Right kidney (tissue), 1 donor: ENCODE data around the gene BHMT2.

Experiments used
- DNase-seq: peaks from one replicate; pipeline ENCODE4 v3.0.0-alpha.2; 2016

BHMT2 gene

DNA sequence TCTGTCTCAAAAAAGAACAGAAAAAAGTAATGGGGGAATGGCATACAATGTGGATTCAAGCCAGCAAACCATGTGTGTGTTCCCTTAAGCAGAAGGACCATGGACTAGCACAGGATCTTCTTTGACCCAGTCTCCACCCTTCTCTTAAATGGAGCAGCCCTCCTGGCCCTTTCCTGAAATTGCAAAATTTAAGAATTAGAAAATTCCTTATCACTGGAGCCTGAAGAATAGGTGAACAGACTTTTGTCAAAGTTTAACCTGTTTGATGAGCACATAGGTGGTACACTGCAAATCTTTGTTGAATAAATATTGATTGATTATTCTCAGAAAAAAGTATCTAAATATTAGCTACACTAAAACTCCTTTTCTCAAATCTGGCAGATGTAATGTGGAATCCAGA, 12.7 kb upstream of the BHMT2 start:
- DNase-seq, result no peak

DNA sequence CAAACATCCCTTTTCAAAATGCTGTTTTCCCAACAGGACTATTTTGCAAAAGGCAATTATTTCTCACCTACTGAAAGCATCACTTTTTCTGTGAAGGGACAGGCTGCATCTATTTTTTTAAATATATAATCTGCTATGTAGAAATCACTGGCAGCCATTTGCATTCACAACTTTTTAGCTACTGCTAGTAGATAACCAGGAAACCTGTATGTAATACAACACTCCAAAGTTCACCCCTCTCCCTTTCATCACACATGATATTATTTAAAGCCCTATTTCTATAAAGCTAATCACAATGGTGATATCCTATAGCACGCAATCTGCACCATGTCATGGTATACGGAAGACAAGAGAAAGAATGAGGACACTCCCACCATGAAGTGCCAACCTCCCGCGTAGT, 9.9 kb upstream of the BHMT2 start:
- DNase-seq, result no peak

DNA sequence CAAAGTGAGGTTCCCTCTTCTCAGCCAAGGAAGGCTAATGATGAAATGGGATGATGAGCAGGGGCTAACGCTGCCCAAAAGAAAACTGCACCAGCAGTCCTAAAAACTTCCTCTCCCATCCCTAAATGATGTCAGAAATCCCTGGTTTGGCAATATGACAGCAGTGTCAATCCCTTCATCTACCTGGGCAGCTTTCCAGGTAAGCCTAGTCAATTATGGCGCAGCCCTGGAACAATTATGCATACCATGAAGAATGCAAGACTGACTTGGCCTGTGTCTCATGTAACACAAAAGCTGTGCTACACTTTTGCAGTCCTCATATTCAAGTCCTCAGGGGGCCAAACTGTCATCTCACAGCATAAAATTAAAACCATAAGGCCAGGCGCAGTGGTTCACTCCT, 7.1 kb upstream of the BHMT2 start:
- DNase-seq, result no peak

DNA sequence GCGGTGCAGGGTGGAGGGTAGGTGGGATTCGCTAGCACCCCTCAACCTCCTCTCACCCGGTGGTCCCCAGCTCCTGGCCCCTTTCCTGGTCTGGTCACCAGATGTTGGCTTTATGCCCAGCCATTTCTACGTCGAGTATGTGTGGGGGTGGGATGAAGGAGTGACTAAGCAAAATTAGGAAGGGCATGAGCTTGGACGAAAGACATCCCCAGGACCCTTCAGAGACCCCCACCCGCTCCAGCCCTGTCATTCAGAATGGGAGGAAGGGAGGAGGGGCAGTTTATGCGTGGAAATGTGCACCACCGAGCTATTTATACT, 742 bp downstream of the BHMT2 start:
- DNase-seq, result no peak

DNA sequence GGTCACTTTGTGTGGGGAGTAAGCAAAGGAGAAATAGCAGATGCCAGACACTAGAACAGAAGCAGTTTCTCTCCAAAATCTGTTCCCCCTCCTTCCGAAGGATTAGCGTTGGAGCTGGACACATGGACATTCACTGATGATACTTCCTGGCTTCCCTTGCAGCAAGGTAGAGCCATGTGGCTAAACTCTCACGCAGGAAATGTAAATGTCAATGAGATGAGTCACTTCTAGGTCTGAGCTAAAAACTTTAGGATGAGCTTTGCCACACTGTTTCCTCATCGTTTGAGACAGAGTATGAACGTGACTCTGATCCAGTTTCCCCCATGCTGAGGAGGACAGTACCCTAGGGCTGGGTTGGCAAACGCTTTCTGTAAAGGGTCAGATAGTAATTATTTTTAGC, 5.1 kb downstream of the BHMT2 start:
- DNase-seq, result no peak

DNA sequence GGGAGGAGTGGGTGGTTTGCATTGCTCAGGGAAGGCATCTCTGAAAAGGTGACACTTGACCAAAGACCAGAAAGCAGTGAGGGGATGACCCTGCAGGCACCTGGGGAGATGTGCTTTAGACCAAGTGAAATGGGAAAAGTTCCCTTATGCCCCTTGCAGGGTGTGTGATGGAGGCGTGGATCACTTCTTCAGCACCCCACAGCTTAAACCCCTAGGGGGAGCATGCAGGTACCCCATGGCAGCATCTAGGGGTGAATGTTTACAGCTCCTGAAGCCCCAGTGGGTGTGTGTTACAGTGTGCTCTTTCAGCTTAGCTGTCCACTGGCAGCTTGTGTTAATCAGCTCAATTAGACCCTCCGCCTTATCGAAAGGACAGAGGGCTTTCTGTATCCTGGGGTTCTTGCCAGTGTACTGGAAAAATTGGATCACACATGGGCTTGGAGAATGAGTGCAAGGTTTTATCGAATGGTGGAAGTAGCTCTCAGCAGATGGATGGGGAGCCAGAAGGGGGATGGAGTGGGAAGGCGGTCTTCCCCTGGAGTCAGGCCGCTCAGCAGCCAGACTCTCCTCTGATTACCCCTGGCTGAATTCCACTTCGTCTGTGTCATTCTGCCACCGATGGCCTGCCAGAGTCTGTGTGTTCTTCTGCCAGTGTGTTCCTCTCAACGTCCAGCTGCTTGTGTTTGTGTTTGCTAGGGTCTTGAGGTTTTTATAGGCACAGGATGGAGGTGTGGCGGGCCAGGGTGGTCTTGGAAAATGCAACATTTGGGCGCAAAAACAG, 6.3 kb downstream of the BHMT2 start:
- DNase-seq, result no peak

DNA sequence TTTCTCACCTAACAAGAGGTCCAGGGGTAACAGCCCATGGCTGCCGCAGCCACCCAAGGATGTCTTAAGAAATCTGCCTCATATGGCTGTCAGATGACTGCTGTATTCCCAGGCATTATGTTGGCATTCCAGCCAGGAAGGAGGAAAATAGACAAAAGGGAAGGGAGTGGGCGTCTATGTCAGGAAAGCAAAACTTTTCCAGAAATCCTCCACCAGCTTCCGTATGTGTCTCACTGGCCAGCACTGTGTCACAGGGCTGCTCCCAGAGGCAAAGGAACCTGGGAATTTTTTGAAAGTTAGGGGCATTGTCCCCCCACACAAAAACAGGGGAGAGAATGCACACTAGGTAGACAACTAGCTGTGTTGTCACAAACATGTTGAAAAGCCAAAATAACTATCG, 7.3 kb downstream of the BHMT2 start:
- DNase-seq, result no peak

DNA sequence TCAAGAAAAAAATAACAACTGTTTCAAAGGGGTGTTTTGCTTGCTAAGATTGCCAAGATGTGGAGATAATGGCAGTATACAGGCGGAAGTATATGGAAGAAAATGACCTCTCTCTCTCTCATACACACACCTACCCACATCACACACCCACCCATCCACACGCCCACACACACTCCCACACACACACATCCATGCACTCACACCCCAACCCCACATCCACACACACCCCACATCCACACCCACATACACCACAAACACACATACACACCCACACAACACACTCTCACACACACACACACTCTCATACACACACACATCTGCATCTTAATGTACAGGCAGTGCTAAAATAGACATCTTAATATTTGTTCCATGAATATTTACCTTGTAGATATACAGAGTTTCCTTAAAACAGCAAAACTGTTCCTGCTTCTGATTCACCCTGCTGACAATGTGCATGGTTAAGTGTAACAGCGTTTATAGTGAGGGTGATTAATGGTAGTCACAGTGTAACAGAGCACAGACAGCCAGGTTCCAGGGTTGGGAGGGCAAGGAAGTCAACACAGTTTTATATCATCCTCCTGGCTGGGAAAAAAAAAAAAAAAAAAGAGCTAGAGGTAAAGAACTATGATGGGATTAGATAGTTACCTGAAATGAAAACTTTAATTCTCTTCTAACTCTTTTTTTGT, 8.3 kb downstream of the BHMT2 start:
- no peak for DNase-seq

DNA sequence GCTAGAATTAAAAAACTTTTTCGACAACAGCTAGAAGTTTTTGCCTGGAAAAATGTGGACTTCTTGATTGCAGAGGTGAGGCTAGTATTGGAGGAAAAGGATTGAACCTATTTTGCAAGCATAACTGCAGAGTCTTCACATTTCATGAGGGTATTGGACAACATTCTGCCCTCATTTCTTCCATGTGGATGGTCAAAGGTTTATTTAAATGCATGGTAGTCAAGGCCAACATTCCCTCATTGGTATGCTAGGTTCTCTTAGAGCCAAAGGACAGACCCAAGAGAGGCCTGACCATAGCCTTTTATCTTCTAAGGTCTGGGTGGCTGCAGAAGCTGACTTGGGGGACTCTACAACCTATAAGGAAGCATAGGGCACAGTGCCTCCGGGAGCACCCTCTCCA, 11.2 kb downstream of the BHMT2 start:
- no peak for DNase-seq

DNA sequence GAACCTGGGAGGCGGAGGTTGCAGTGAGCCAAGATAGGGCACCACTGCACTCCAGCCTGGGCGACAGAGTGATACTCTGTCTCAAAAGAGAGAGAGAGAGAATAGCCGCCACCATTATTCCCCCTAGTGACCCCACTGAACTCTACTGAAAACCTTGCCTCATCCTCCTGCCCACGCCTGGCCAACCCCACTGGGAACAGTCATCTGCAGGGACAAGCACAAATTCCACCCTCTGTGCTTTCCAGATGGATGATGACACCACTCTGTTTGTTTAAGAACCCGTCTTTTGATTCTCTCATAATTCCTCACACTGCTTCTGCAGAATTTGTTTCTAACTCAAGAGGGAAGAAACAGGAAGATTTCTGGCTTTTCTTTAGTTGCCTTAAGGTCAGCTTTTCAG, 12.2 kb downstream of the BHMT2 start:
- DNase-seq, result no peak

DNA sequence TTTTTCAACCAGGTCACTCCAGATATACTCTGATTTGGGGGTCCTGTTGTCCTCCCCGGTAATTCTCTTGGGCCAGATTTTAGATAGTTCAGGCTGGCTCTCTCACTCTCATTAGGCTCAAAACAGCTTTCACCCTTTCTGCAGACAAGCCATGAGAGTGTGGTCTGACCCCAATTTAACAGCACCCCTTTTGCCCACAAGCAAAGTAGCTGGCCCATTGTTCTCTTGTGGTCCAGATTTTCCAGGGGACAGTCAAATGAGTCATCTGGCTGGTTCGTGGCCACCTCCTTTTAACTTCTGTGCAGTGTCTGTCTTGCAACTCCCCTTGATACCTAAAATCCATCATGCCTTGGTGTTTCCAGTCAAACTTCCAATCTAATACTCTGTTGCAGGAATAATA, 16.5 kb downstream of the BHMT2 start:
- DNase-seq, result no peak

DNA sequence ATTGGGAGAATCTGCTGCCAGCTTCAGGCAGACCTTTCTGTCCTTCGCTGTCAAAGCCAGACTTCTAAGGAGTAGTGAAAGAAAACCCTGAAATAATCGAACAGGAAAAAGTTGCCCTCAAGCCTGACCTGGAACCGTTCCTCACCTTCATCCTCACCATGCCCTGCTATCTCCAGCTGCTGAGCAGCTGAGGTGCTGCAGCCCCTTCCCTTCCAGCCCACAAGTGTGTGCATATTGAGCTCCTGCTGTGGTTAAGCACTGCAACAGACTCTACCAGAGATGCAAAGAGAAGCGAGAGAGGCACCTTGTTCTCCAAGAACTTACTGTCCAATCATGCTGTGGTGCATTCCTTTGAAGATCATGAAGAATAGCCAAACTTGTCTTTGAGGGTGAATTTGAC, 18.9 kb downstream of the BHMT2 start:
- no peak for DNase-seq

DNA sequence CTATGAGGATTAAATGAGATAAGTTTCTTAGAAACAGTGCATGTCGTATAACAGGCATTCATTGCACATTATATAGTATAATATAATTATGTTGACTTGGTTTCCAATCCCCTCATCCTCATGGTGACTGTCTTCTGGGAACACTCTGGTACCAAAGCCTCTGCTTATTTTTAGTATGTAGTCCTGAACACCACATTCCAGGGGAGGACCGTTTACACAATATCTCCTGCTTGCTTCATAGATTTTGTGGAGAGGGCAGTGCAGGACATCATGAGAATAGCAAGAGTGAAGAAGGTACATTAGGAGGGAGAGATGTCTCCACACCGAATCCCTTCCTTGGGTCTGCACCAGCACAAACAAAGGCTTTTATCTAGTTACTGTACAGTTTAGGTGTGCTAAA, 21.5 kb downstream of the BHMT2 start:
- DNase-seq, result no peak

DNA sequence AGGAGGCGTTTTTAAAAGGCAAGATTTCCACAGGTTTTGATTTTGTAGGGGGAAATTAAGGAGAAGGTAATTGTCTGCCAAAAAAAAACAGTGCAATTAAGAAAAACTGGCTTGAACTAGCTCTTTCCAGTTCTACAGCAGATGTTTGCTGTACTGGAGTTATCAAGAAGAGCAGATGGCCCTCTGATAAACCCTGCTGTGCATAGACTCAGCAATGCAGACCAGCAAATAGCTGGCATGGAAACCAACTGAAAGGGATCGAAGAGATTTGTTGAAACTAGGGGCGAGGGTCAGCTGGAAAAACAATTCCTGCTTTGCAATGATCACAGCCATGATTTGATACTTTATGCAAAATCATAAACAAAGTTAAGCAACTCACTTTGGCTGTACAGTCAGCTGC, 24.2 kb downstream of the BHMT2 start:
- no peak for DNase-seq

DNA sequence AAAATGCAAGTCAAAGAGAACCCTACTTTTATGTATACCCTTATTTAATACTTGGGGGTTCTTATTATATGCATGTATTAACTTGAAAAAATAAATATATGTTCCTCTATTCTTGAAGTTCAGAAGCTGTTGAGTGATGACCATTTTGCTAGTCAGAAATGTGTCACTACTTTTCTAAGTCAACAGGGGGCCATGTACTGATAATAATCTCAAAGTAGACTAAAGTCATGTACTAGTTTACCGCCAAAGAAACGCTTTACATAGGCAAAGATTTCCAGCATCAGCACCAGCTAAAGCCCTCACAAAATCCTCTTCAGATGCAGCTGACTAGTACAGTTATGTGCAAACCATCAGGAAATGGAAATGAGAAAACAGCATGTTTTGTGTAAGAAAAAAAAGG, 36.3 kb downstream of the BHMT2 start:
- no peak for DNase-seq

DNA sequence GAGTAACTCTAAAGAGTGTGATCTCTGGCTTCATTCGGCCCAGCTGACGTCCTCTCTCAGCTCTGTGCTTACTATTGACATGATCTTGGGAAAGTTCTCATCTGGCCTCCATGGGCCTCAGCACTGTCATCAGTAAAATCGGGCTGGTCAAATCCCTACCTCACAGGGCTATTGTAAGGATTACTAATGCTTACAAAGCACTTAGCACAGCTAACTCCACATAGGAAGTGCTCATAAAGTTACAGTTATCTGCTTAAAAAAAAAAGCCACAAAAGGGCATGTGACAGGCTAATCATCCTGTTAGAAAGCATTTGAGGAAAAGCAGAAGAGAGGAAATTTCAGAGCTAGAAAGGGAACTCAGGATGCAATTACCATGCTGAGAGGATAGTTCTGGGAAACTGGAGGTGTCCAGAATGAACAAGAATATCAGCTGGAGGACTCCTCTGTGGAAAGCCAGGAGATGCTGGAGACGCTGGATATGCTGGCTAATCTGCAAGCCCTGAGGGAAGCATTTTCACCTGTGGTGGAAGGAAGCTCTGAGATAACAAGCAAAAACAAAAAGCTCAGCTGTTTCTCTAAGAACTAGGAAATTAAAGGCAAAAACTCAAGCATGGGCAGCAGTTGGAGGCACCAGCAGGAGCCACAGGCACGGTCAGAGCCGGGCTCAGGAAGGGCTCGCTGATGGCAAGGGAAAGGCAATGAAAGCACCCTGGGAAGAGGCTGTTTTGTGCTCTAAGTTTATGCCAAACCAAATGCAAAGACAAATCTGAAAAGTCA, 37.6 kb downstream of the BHMT2 start:
- DNase-seq, result no peak

DNA sequence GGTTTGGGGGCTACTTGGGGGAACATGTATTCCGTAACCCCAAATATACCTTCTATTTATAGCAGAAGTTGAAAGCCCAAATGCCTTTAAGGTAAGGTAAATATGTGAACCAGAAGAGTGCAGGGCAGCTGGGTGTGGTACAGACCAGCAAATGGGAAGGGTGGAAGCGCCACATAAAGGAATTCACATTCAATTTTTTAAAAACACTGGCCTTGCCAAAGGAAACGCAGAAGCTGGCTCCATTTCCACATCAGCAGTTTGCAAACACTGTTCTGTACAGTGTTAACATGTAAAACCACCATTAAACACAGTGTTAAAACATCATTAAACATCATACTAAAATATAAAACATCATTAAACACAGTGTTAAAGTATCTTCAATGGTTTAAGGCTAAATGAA, 38.5 kb downstream of the BHMT2 start:
- DNase-seq, result no peak

DNA sequence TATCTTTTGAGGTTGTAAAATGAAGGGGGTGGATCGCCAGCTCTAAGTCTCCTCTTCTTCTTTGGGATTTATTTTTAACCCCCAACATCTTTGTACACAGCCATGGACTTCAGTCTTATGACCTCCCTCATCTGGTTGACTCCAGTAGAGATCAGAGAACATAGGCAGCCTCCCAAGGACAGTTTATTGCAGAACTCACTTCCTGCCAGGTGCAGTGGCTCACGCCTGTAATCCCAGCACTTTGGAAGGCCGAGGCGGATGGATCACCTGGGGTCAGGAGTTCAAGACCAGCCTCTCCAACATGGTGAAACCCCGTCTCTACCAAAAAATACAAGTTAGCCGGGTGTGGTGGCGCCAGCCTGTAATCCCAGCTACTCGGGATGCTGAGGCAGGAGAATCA, 39.2 kb downstream of the BHMT2 start:
- no peak for DNase-seq

DNA sequence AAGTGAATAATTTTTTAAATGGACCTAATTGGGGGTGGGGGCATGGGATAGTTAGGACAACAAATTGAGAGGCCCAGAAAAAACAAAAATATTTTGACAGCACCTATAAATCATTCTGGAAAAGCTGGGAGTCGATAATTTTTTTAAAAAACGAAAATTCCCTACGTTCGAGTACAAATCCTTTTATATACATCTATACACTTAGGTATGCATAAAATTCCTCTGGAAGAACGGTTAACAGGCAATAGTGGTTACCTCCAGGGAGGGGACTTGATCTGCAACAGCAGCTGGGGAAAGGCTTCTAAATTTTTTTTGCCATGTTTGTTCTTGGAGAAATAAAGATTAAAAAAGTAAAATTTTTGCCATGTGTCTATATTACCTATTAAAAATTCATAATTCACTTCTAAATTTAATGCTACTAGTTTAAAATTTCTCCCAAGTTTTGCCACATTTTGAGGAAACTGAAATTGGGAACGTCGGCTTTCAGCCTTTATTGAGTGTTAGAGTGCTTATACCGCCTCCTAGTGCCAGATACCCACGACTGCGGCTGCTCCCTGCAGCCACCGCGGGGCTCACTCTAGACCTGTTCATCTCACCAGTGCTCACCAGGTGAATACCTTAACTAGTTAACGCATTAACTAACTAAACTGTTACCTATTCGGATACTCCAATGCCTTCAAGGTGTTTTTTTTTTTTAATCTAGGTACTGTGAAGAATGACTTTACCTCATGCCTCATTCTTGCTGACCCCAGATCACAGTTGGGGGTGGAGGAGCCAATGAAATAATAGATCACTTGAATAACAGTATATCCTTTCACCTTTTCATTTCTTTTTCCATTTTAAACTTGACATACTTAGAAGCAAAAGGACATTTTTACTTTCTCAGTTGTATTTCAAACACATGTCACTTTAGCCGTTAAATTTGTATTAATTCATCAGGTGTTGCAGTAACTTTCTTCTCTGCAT, 40.2 kb downstream of the BHMT2 start:
- DNase-seq, result no peak

DNA sequence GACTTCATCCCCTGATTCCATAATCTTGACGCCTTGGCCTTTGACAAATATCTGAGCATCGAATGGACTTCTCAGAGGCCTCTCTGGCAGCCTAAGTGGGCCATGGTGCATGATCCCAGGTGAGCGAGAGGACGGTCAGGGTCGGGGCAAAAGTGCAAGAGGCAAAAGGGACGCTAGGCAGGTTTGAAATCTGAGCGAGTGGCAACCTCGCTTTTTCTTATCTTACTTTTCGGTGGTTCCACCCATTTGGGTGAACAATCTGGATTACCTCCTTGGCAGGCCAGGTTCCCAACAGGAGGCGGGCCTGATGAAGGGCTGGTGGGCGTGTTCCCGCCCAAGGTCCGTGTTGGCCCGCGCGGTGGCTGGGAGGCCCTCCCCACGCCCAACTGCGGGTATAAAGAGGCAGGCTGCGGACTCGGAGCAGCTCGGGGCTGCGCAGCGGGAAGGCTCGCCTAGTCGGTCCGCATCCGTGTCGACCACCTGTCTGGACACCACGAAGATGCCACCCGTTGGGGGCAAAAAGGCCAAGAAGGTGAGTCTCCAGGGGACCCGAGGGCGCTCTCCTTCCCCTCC, 41.9 kb downstream of the BHMT2 start, which contains the start of gene BHMT:
TSS of gene BHMT (plus strand) at position 423 of the 573 bp plus-strand sequence. CDS start at position 500, 77 bp downstream.
- no peak for DNase-seq

DNA sequence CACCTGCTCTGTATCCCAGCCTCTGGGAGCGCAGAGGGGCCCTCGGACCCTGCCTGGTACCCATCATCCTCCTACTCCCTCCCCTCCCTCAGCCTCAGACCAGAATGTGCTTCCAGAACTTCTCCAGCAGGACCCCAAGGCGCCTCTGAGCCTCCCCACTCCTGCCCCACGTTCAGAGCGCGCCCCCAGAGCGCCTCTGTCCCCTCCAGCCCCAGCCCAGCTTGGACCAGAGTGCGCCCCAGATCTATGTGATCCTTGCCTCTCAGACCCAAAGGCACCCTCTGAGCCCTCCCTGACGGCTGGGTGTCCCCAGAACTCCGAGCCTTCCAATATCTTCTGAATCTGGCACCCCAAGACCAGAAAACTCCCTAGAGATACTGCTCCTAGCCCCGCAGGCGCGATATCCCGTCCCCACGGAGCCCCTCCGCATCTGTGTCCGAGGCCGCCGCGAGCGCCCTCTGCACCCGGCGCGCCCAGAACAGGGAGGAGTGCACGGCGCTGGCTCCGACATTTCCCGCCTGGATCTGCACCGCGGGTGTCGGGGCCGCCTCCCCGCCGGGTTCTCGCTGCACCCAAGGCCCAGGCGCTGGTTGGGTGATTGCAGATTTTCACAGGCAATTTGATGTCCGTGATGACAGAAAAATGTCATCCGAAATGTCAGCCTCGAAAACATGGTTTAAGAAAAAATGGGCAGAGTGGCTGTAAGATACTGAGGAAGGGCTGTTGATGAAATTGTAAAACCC, 42.6 kb downstream of the BHMT2 start:
- peak; percentile 49 for DNase-seq
